K562 (cell line): ENCODE data around the gene ANKLE2. TPM values are rescaled to one million over a fixed set of nuclear protein-coding genes. Genes with fewer than 3 reads are reported as not detected.

Experiments
- ATAC-seq: fragments of 200-7000 bp; cut with Tn5 transposase; 3 replicates; pipeline ENCODE4 v1.9.1; 2020; ENCODE audit warnings: moderate library complexity
- BruUV-seq: library from RNA; stranded (reverse); fragments of 400-500 nt; replicated peaks from 2 replicates; lab custom pipeline; 2021; lab: Mats Ljungman, UMichigan
- CTCF ChIA-PET: fragments of 300-600 bp; formaldehyde crosslinking; extraction: SDS; loops from one replicate; lab custom pipeline; 2021; ENCODE audit warnings: low intra/inter-chr PET ratio; lab: Yijun Ruan, JAX
- POLR2A ChIA-PET: fragments of 300-600, 350-650 bp; sonication (Branson Sonifier 250); formaldehyde crosslinking; extraction: SDS; loops from one replicate; lab custom pipeline; 2021; ENCODE audit warnings: antibody characterized with exemption, inconsistent platforms; lab: Yijun Ruan, JAX
- DNase-seq, 4 experiments: peaks; one replicate each; pipeline versions ENCODE4 v3.0.0 to v3.0.0-alpha.2; 2011 to 2018; ENCODE audit warnings: low spot score in 3 of 4, mixed read lengths in 3 of 4; ENCODE audit errors: extremely low read depth in 1 of 4
- FAIRE-seq: peaks from 2 replicates; lab custom pipeline; 2011; peaks lifted over from hg19 to GRCh38; lab: Jason Lieb, UNC
- H2AFZ ChIP-seq: 2 replicates; pipeline ENCODE4 v1.6.0; 2011; ENCODE audit warnings: low read depth, low read length, control low read depth, inconsistent platforms
- H3K27ac ChIP-seq: fragments of 200-600 bp; 3 replicates; pipeline ENCODE4 v1.8.0; 2011; ENCODE audit warnings: low read depth, mild to moderate bottlenecking, control low read depth, inconsistent platforms, low read length, moderate library complexity, mixed read lengths; ENCODE audit errors: extremely low read depth
- H3K27me3 ChIP-seq, 2 experiments: fragments of 300-600 bp in 1 of 2; 2 replicates in 1 of 2; 3 replicates in 1 of 2; pipeline versions ENCODE4 v1.6.0 to v1.8.0; 2011; ENCODE audit warnings: inconsistent platforms in 2 of 2, low read length in 2 of 2, mild to moderate bottlenecking in 1 of 2, mixed read lengths in 1 of 2, moderate library complexity in 1 of 2; ENCODE audit not compliant: control insufficient read depth in 2 of 2, insufficient read depth in 2 of 2
- H3K36me3 ChIP-seq: fragments of 300-600 bp; 3 replicates; pipeline ENCODE4 v1.8.0; 2011; ENCODE audit warnings: mild to moderate bottlenecking, low read length, inconsistent platforms; ENCODE audit not compliant: control insufficient read depth, insufficient read depth
- H3K4me1 ChIP-seq, 2 experiments: fragments of 200-600 bp in 1 of 2; replicated peaks in 1 of 2; 2 replicates in 1 of 2; 3 replicates in 1 of 2; pipeline versions ENCODE4 v1.5.1 to v1.8.0; 2011; ENCODE audit warnings: inconsistent platforms in 2 of 2, low read length in 2 of 2, mild to moderate bottlenecking in 1 of 2, mixed read lengths in 1 of 2, moderate library complexity in 1 of 2; ENCODE audit not compliant: control insufficient read depth in 2 of 2, insufficient read depth in 2 of 2
- H3K4me2 ChIP-seq: 2 replicates; pipeline ENCODE4 v1.6.1; 2011; ENCODE audit warnings: low read length, control low read depth, inconsistent platforms, mixed read lengths; ENCODE audit not compliant: insufficient read depth
- H3K4me3 ChIP-seq: fragments of 200-600 bp; sonication (generic), shearing (Covaris generic); 2 replicates; pipeline ENCODE4 v1.5.1; 2016; ENCODE audit warnings: control low read depth, inconsistent platforms
- H3K79me2 ChIP-seq: fragments of 200-600 bp; 3 replicates; pipeline ENCODE4 v1.8.0; 2011; ENCODE audit warnings: low read length, inconsistent platforms; ENCODE audit not compliant: control insufficient read depth, insufficient read depth
- H3K9ac ChIP-seq, 2 experiments: 2 replicates each; pipeline versions ENCODE4 v1.6.0 to v1.6.1; 2011; ENCODE audit warnings: low read depth in 2 of 2, low read length in 2 of 2, control low read depth in 1 of 2, inconsistent platforms in 1 of 2, mild to moderate bottlenecking in 1 of 2, mixed read lengths in 1 of 2; ENCODE audit not compliant: insufficient read depth in 1 of 2
- H3K9me1 ChIP-seq: one replicate; pipeline ENCODE4 v1.6.0; 2011; ENCODE audit warnings: inconsistent platforms, mild to moderate bottlenecking, low read length, moderate library complexity; ENCODE audit not compliant: control insufficient read depth, insufficient read depth
- H3K9me3 ChIP-seq: replicated peaks from 2 replicates; pipeline ENCODE4 v1.5.1; 2011; ENCODE audit warnings: low read depth, low read length, inconsistent platforms; ENCODE audit not compliant: control insufficient read depth, insufficient read depth
- H4K20me1 ChIP-seq: replicated peaks from 2 replicates; pipeline ENCODE4 v1.6.1; 2011; ENCODE audit warnings: low read length, inconsistent platforms, mixed read lengths; ENCODE audit not compliant: control insufficient read depth, insufficient read depth
- CHAMP1 ChIP-seq: fragments of 450-650 bp; IDR thresholded peaks from 2 replicates; pipeline ENCODE4 v1.6.1; 2016; ENCODE audit warnings: mild to moderate bottlenecking
- ESRRA ChIP-seq: fragments of 450-650 bp; IDR thresholded peaks from 2 replicates; pipeline ENCODE4 v1.6.1; 2014; ENCODE audit warnings: low read depth, mild to moderate bottlenecking, moderate library complexity, borderline replicate concordance
- JUND ChIP-seq, 2 experiments: IDR thresholded peaks; 2 replicates in 1 of 2; 3 replicates in 1 of 2; pipeline ENCODE4 v1.6.1; 2011; ENCODE audit warnings: borderline replicate concordance in 2 of 2, low read depth in 2 of 2, low read length in 2 of 2, improper control_type of control experiment in 1 of 2, missing biosample characterization in 1 of 2, missing genetic modification characterization in 1 of 2, missing genetic modification reagents in 1 of 2
- MAZ ChIP-seq, 2 experiments: fragments of 450-650 bp in 1 of 2; sonication (generic) in 1 of 2; formaldehyde crosslinking; IDR thresholded peaks in 1 of 2; conservative IDR thresholded peaks in 1 of 2; 2 replicates each; pipeline versions ENCODE4 v1.4.0 to v1.5.0; 2020; ENCODE audit warnings: mild to moderate bottlenecking in 1 of 2, missing genetic modification reagents in 1 of 2
- MYBL2 ChIP-seq, 2 experiments: fragments of 450-650 bp in 1 of 2; sonication (generic) in 1 of 2; formaldehyde crosslinking in 1 of 2; IDR thresholded peaks; 2 replicates each; pipeline versions ENCODE4 v1.6.1 to v1.8.1; 2017 to 2022; ENCODE audit warnings: borderline replicate concordance in 1 of 2, inconsistent platforms in 1 of 2, low read depth in 1 of 2, mild to moderate bottlenecking in 1 of 2, missing genetic modification reagents in 1 of 2, moderate library complexity in 1 of 2
- NFE2L1 ChIP-seq: fragments of 450-650 bp; IDR thresholded peaks from 2 replicates; pipeline ENCODE4 v1.6.1; 2016; ENCODE audit warnings: missing genetic modification characterization, low read depth, mild to moderate bottlenecking, missing compliant biosample characterization, moderate library complexity, borderline replicate concordance
- POLR3A ChIP-seq: IDR thresholded peaks from 2 replicates; pipeline ENCODE4 v1.6.1; 2011; ENCODE audit warnings: borderline replicate concordance, mild to moderate bottlenecking, moderate library complexity; ENCODE audit not compliant: insufficient read length, insufficient read depth; ENCODE audit errors: extremely low read depth
- POU5F1 ChIP-seq: fragments of 150-350 bp; IDR thresholded peaks from 2 replicates; pipeline ENCODE4 v1.6.1; 2014; ENCODE audit warnings: borderline replicate concordance, low read length, low read depth, mild to moderate bottlenecking; ENCODE audit not compliant: partially characterized antibody
- PTRF ChIP-seq: fragments of 450-650 bp; IDR thresholded peaks from 2 replicates; pipeline ENCODE4 v1.6.1; 2016; ENCODE audit warnings: mild to moderate bottlenecking, missing genetic modification characterization, missing compliant biosample characterization
- YBX1 ChIP-seq: fragments of 450-650 bp; IDR thresholded peaks from 2 replicates; pipeline ENCODE4 v1.7.1; 2016; ENCODE audit warnings: mild to moderate bottlenecking
- ZNF12 ChIP-seq: sonication (generic); formaldehyde crosslinking; IDR thresholded peaks from 2 replicates; pipeline ENCODE4 v1.4.0; 2020; ENCODE audit warnings: mild to moderate bottlenecking, missing genetic modification reagents
- ZNF699 ChIP-seq: fragments of 250-450 bp; sonication (Bioruptor Pico); IDR thresholded peaks from 2 replicates; pipeline ENCODE4 v1.8.0; 2021; ENCODE audit warnings: mild to moderate bottlenecking, moderate library complexity; ENCODE audit not compliant: insufficient replicate concordance
- WGBS: fragments of 100-300 bp; shearing (Covaris generic); methylation state at CpG from one replicate; pipeline ENCODE4 v1.1.6; 2016; ENCODE audit warnings: low coverage, mixed read lengths; ENCODE audit not compliant: insufficient coverage; ENCODE audit errors: missing lambda C conversion rate; 5-methylcytosine and 5-hydroxymethylcytosine counted together
- in situ Hi-C: fragments of 300-500 bp; cut with MboI; formaldehyde crosslinking; loops from 4 replicates; pipeline ENCODE4 v1.15.0; 2018; ENCODE audit warnings: inconsistent platforms, mixed read lengths
- intact Hi-C: fragments of 100-400 bp; cut with micrococcal nuclease; formaldehyde crosslinking; loops from 2 replicates; pipeline ENCODE4 v1.14.2; 2022
- polyA plus RNA-seq, 8 experiments: library from polyadenylated mRNA; depleted of rRNA in 4 of 8; stranded (reverse) in 5 of 8; unstranded in 3 of 8; fragments of >200 nt; fragmentation: Nextera tagmentation in 2 of 8; fragmentation: Illumina TruSeq in 1 of 8; extraction: Ambion mirVana in 2 of 8; extraction: Trizol in 1 of 8; gene quantifications; 2 replicates each; pipeline versions ENCODE4 v1.2.1 to v1.2.3, GENCODE V29; 2011 to 2014; ENCODE audit warnings: inconsistent platforms in 1 of 8, missing spikeins in 1 of 8
- total RNA-seq, 7 experiments: library from RNA; depleted of rRNA in 6 of 7; stranded (reverse); fragments of >200 nt in 6 of 7; fragmentation: Illumina TruSeq in 2 of 7; extraction: Trizol in 2 of 7; gene quantifications; 2 replicates each; pipeline versions ENCODE4 v1.2.1 to v1.2.3, GENCODE V29; 2011 to 2021; ENCODE audit warnings: low replicate concordance in 1 of 7
- TF ChIP-seq, protein P1 (sequence below): sonication (generic); formaldehyde crosslinking; IDR thresholded peaks from 2 replicates; pipeline ENCODE4 v1.8.0; 2022; ENCODE audit warnings: missing genetic modification reagents, mild to moderate bottlenecking, borderline replicate concordance

Gene ANKLE2
- total and polyA plus RNA-seq, 9 of the 15 experiments (the other 6 are each of a cell fraction or from before 2014, with no cell fraction given) = 3.2 to 57.7 (median 45.6) TPM

DNA sequence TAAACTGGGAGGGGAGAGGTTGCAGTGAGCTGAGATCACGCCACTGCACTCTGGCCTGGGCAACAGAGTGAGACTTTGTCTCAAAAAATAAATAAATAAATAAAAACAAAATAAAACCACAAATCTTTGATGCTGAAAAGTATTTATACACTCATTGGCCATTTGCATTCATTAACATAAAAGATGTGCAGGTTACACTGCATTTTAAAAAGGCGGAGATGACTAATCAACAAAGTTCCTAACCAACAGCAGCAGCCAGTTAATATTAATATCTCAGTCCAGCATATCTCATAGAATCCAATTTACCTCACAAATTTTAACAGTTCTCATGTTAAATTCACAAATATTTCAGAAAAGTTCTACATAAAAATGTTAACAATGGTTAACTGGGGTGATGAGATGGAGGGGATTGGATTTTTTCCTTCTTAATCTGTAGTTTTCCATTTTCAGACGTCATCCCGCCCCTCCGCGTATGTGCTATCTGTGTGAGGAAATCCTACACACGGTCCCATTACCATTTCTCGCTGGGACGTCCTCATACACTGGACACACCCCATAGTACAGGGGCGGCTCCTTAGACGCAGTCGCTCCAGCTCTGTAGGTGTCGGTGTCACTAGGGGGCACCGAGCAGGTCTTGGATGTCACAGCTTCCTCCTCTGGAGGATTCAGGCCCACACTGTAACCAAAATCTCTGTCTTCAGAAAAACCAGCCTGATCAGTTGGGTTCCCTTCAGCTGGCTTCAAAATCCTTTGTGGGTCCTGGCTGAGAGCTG is 7.3 kb downstream of the ANKLE2 start:
- CTCF ChIA-PET = no interaction called here
- BruUV-seq = no TSS peak
- intact Hi-C loops = no loop called here
- Histone ChIP-seq H3K9me1 (peaks cover 3% of the 10 kb centered on the region), H4K20me1 (peaks cover 9% of the 10 kb centered on the region), H3K4me3 (no peak overlapping the region), H3K79me2 (peaks cover 63% of the 10 kb centered on the region), H3K27ac (no peak overlapping the region), H2AFZ (no peak overlapping the region), H3K36me3 (peaks cover 84% of the 10 kb centered on the region), H3K9me3 (no peaks in the 10 kb centered on the region), H3K9ac (no peak overlapping the region), H3K27me3 (no peaks in the 10 kb centered on the region), H3K4me2 (no peak overlapping the region), H3K4me1 (peaks cover 3 to 18% of the 10 kb centered on the region in 2 experiments; a peak in 3 of 5 replicates)
- ATAC-seq (peak; percentile 69), FAIRE-seq (no peak), DNase-seq (peak in 2 of 4 experiments; percentile 20 to 31)
- no peak for TF ChIP-seq JUND (IDR thresholded peaks at IDR 0.05; ENCODE audit: borderline replicate concordance, low read depth, low read length)
- TF ChIP-seq JUND (tag; IDR thresholded peaks at IDR 0.05; ENCODE audit: borderline replicate concordance, low read depth, low read length) = no peak
- TF ChIP-seq MYBL2 (IDR thresholded peaks at IDR 0.05; ENCODE audit: low read depth) = no peak
- TF ChIP-seq MYBL2 (CRISPR knock-in tag; IDR thresholded peaks at IDR 0.05; ENCODE audit: borderline replicate concordance) = no peak
- no peak for TF ChIP-seq NFE2L1 (tag)
- no peak for TF ChIP-seq ZNF699 (CRISPR knock-in tag)
- TF ChIP-seq MAZ (CRISPR knock-in tag; conservative IDR thresholded peaks at IDR 0.05 in 1 of 2, IDR thresholded peaks at IDR 0.05 in 1 of 2) = no peak
- TF ChIP-seq CHAMP1 = no peak
- TF ChIP-seq ZNF12 (CRISPR knock-in tag) = no peak
- TF ChIP-seq POLR3A = no peak
- TF ChIP-seq YBX1 = no peak
- TF ChIP-seq ESRRA = no peak
- TF ChIP-seq PTRF (tag) = no peak
- TF ChIP-seq, protein P1, sequence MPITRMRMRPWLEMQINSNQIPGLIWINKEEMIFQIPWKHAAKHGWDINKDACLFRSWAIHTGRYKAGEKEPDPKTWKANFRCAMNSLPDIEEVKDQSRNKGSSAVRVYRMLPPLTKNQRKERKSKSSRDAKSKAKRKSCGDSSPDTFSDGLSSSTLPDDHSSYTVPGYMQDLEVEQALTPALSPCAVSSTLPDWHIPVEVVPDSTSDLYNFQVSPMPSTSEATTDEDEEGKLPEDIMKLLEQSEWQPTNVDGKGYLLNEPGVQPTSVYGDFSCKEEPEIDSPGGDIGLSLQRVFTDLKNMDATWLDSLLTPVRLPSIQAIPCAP (CRISPR knock-in tag) = no peak
- TF ChIP-seq POU5F1 = no peak
- POLR2A ChIA-PET = no interaction called here
- WGBS = 86% methylated on average over 13 of the region's 14 CpGs
- in situ Hi-C loops = no loop called here
